Measurements from ENCODE around the gene ITGA11. TPM values are rescaled to one million over a fixed set of nuclear protein-coding genes. Genes with fewer than 3 reads are reported as not detected.

ITGA11 gene
- total and polyA plus RNA-seq, 2 of the 13 experiments (the other 11 are each of a cell fraction or from before 2014, with no cell fraction given), result not detected

DNA sequence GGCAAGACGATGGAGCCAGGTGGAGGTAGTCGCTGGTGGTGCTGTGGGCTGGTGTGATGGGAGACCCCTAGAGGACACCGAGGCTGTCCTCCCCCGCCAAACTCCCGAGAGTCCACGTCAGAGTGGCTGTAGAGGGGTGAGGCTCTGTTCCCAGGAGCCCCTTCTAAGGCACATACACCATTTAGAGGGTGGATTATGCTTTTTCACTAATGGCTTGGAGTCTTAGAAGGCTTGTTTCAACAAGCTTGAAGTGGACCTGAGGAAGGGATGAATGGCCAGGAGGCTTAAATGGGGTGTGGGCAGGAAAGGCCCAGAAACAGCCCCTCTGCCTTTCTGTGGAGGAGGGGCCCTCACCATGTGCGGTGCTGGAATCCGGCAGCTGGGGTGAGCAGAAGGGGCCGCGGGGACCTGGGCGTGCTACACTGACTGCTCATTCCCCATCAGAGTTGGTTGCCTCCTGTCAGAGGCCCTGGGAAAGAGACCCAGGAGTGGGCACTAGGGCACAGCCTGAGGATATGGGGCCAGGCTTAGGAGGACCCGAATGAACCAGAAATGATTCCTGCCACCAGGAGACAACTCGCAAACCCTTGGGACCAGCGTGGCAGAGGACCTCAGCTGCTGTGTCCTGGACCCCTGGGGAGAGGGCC is 88.3 kb downstream of the ITGA11 start:
- no peak overlapping the region for H3K27ac ChIP-seq (ENCODE audit: extremely low read length, insufficient read depth, low read length)
- H3K36me3 ChIP-seq (replicated peaks in 1 of 2; ENCODE audit: control insufficient read depth in 1 of 2, insufficient read depth in 2 of 2, low read length in 2 of 2), result no peaks in the 10 kb centered on the region
- BruUV-seq (replicated peaks), result no TSS peak
- DNase-seq (ENCODE audit: low spot score) (no peak), ATAC-seq (no peak), FAIRE-seq (no peak)
- no peak overlapping the region for H3K4me3 ChIP-seq (replicated peaks in 1 of 3; ENCODE audit: insufficient read depth in 1 of 3, low read depth in 2 of 3, low read length in 3 of 3)
- in situ Hi-C loops (cut with HindIII; ENCODE audit: extremely low pct_ligation_motif_present, low pct_unique_long_range_greater_than_20kb) (no loop called here), intact Hi-C loops (cut with micrococcal nuclease; ENCODE audit: unreplicated experiment) (no loop called here)
- CTCF ChIA-PET (ENCODE audit: low intra/inter-chr PET ratio, low total read pairs), result no interaction called here
- H3K27me3 ChIP-seq (ENCODE audit: control insufficient read depth in 1 of 2, insufficient read depth in 2 of 2, low read length in 2 of 2), result peaks cover 3 to 78% of the 10 kb centered on the region in 2 experiments
- no peak overlapping the region for H3K4me2 ChIP-seq (ENCODE audit: low read depth, low read length)
- 35% methylated on average over 4 of the region's 14 CpGs for WGBS (ENCODE audit: low lambda C conversion rate)
- H3K9me3 ChIP-seq (ENCODE audit: low read length), result no peaks in the 10 kb centered on the region
- no peaks in the 10 kb centered on the region for H3K79me2 ChIP-seq (ENCODE audit: insufficient read depth, low read length)
- H3K9ac ChIP-seq (ENCODE audit: insufficient read depth, low read depth, low read length), result no peak overlapping the region
- H3K4me1 ChIP-seq (ENCODE audit: insufficient read depth, low read length), result no peaks in the 10 kb centered on the region
- no peak overlapping the region for H2AFZ ChIP-seq (ENCODE audit: low read length)
- H4K20me1 ChIP-seq (ENCODE audit: insufficient read depth, low read length), result no peaks in the 10 kb centered on the region
- POLR2A ChIA-PET, result no interaction called here
- no peak for TF ChIP-seq PRPF4 (IDR thresholded peaks at IDR 0.05; ENCODE audit: low read depth, low read length, poor library complexity, severe bottlenecking)
- TF ChIP-seq, protein P1, sequence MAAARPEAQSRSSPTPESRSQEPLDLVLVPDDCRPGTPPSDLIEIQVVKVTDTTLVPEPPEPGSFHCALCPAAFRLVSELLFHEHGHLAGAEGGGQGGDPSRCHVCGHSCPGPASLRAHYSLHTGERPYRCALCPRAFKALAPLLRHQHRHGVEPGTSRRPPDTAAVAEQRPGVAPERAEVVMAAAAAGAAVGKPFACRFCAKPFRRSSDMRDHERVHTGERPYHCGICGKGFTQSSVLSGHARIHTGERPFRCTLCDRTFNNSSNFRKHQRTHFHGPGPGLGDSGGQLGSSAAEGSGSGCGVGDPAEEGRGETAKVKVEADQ (CRISPR knock-in tag; IDR thresholded peaks at IDR 0.05; ENCODE audit: borderline replicate concordance), result no peak
- TF ChIP-seq, protein P2, sequence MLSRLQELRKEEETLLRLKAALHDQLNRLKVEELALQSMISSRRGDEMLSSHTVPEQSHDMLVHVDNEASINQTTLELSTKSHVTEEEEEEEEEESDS (CRISPR knock-in tag; IDR thresholded peaks at IDR 0.05; ENCODE audit: borderline replicate concordance), result no peak
- TF ChIP-seq ZNF644 (CRISPR knock-in tag; IDR thresholded peaks at IDR 0.05; ENCODE audit: low read depth), result no peak
- no peak for TF ChIP-seq ZNF749 (CRISPR knock-in tag; IDR thresholded peaks at IDR 0.05; ENCODE audit: borderline replicate concordance)
- TF ChIP-seq HDAC2 (CRISPR knock-in tag; IDR thresholded peaks at IDR 0.05), result no peak
- TF ChIP-seq, protein P3, sequence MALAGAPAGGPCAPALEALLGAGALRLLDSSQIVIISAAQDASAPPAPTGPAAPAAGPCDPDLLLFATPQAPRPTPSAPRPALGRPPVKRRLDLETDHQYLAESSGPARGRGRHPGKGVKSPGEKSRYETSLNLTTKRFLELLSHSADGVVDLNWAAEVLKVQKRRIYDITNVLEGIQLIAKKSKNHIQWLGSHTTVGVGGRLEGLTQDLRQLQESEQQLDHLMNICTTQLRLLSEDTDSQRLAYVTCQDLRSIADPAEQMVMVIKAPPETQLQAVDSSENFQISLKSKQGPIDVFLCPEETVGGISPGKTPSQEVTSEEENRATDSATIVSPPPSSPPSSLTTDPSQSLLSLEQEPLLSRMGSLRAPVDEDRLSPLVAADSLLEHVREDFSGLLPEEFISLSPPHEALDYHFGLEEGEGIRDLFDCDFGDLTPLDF (CRISPR knock-in tag; IDR thresholded peaks at IDR 0.05), result no peak
- TF ChIP-seq MXI1 (IDR thresholded peaks at IDR 0.05; ENCODE audit: borderline replicate concordance, low read depth, low read length), result no peak
- no peak for TF ChIP-seq FOXC1 (CRISPR knock-in tag; IDR thresholded peaks at IDR 0.05; ENCODE audit: borderline replicate concordance)
- TF ChIP-seq ZNF607 (CRISPR knock-in tag; IDR thresholded peaks at IDR 0.05; ENCODE audit: borderline replicate concordance), result no peak
- no peak for TF ChIP-seq TEAD3 (CRISPR knock-in tag; optimal IDR thresholded peaks at IDR 0.05; ENCODE audit: borderline replicate concordance)
- TF ChIP-seq ZSCAN12 (CRISPR knock-in tag; IDR thresholded peaks at IDR 0.05), result no peak
- TF ChIP-seq DR1 (CRISPR knock-in tag; IDR thresholded peaks at IDR 0.05), result no peak
- no peak for TF ChIP-seq ZNF713 (CRISPR knock-in tag; IDR thresholded peaks at IDR 0.05)
- TF ChIP-seq NCOA2 (CRISPR knock-in tag; IDR thresholded peaks at IDR 0.05), result no peak
- TF ChIP-seq KLF11 (CRISPR knock-in tag; IDR thresholded peaks at IDR 0.05), result no peak
- TF ChIP-seq, protein P4, sequence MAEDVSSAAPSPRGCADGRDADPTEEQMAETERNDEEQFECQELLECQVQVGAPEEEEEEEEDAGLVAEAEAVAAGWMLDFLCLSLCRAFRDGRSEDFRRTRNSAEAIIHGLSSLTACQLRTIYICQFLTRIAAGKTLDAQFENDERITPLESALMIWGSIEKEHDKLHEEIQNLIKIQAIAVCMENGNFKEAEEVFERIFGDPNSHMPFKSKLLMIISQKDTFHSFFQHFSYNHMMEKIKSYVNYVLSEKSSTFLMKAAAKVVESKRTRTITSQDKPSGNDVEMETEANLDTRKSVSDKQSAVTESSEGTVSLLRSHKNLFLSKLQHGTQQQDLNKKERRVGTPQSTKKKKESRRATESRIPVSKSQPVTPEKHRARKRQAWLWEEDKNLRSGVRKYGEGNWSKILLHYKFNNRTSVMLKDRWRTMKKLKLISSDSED (CRISPR knock-in tag; IDR thresholded peaks at IDR 0.05), result no peak
- TF ChIP-seq, protein P5, sequence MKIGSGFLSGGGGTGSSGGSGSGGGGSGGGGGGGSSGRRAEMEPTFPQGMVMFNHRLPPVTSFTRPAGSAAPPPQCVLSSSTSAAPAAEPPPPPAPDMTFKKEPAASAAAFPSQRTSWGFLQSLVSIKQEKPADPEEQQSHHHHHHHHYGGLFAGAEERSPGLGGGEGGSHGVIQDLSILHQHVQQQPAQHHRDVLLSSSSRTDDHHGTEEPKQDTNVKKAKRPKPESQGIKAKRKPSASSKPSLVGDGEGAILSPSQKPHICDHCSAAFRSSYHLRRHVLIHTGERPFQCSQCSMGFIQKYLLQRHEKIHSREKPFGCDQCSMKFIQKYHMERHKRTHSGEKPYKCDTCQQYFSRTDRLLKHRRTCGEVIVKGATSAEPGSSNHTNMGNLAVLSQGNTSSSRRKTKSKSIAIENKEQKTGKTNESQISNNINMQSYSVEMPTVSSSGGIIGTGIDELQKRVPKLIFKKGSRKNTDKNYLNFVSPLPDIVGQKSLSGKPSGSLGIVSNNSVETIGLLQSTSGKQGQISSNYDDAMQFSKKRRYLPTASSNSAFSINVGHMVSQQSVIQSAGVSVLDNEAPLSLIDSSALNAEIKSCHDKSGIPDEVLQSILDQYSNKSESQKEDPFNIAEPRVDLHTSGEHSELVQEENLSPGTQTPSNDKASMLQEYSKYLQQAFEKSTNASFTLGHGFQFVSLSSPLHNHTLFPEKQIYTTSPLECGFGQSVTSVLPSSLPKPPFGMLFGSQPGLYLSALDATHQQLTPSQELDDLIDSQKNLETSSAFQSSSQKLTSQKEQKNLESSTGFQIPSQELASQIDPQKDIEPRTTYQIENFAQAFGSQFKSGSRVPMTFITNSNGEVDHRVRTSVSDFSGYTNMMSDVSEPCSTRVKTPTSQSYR (CRISPR knock-in tag; IDR thresholded peaks at IDR 0.05; ENCODE audit: borderline replicate concordance), result no peak
- TF ChIP-seq PHF20 (CRISPR knock-in tag; IDR thresholded peaks at IDR 0.05), result no peak
